Naive B cell (primary cell): ENCODE results near the gene CNPY1. TPM values are rescaled to one million over a fixed set of nuclear protein-coding genes. Genes with fewer than 3 reads are reported as not detected.

Experiments
- ATAC-seq, 2 donors: fragments of 150-1000 bp; cut with Tn5 transposase; 2 replicates each; pipeline ENCODE4 v1.10.0; 2021; ENCODE audit warnings: low read depth in 2 of 2, mild to moderate bottlenecking in 2 of 2, moderate library complexity in 2 of 2
- DNase-seq: peaks from one replicate; pipeline ENCODE4 v3.0.0; 2022
- H3K27ac Mint-ChIP-seq, 6 donors: one replicate each; pipeline ENCODE4 v1.8.0; 2020 to 2022; ENCODE audit warnings: mild to moderate bottlenecking in 6 of 6, mixed read lengths in 6 of 6, moderate library complexity in 5 of 6, inconsistent platforms in 2 of 6
- H3K27me3 Mint-ChIP-seq, 3 donors: one replicate each; pipeline ENCODE4 v1.8.0; 2021 to 2022; ENCODE audit warnings: mixed read lengths in 3 of 3, mild to moderate bottlenecking in 1 of 3
- H3K36me3 Mint-ChIP-seq, 2 donors: one replicate each; pipeline ENCODE4 v1.8.0; 2020 to 2022; ENCODE audit warnings: mixed read lengths in 2 of 2, inconsistent platforms in 1 of 2, mild to moderate bottlenecking in 1 of 2
- H3K4me1 Mint-ChIP-seq, 3 donors: one replicate each; pipeline ENCODE4 v1.8.0; 2020 to 2022; ENCODE audit warnings: mixed read lengths in 3 of 3, inconsistent platforms in 1 of 3, mild to moderate bottlenecking in 1 of 3, moderate library complexity in 1 of 3
- H3K4me3 Mint-ChIP-seq, 8 donors: one replicate each; pipeline ENCODE4 v1.8.0; 2020 to 2022; ENCODE audit warnings: mild to moderate bottlenecking in 8 of 8, mixed read lengths in 8 of 8, moderate library complexity in 8 of 8, inconsistent platforms in 2 of 8
- H3K9me3 Mint-ChIP-seq, 7 donors: one replicate each; pipeline ENCODE4 v1.8.0; 2020 to 2022; ENCODE audit warnings: mixed read lengths in 7 of 7, mild to moderate bottlenecking in 5 of 7, inconsistent platforms in 2 of 7, moderate library complexity in 1 of 7
- polyA plus RNA-seq, 6 donors: library from polyadenylated mRNA; unstranded; fragments of 300-500 nt; fragmentation: Illumina TruSeq; gene quantifications; one replicate each; pipeline ENCODE4 v1.2.3, GENCODE V29; 2021; ENCODE audit warnings: low read depth in 6 of 6

CNPY1 gene
- polyA plus RNA-seq, 6 donors from 2014 or later: not detected

- H3K9me3 Mint-ChIP-seq: peaks cover 1 to 7% (median 6%) of the 10 kb centered on the region in 7 donors
- H3K36me3 Mint-ChIP-seq: peaks cover 0 to 15% of the 10 kb centered on the region in 2 donors
- peaks cover 17 to 28% (median 27%) of the 10 kb centered on the region in 3 donors for H3K4me1 Mint-ChIP-seq
- H3K4me3 Mint-ChIP-seq: peak overlapping the region in 7 of 8 donors; percentile 33 to 97 (median 74)
- DNase-seq (no peak), ATAC-seq (peak; percentile 51 to 57)
- peaks cover 8 to 60% (median 19%) of the 10 kb centered on the region in 3 donors for H3K27me3 Mint-ChIP-seq
- H3K27ac Mint-ChIP-seq: peak overlapping the region in 3 of 6 donors; percentile 10 to 87 (median 75)
Measured at GRCh38 chr7:155489158-155489840, 57.1 kb downstream of the CNPY1 start.

DNA sequence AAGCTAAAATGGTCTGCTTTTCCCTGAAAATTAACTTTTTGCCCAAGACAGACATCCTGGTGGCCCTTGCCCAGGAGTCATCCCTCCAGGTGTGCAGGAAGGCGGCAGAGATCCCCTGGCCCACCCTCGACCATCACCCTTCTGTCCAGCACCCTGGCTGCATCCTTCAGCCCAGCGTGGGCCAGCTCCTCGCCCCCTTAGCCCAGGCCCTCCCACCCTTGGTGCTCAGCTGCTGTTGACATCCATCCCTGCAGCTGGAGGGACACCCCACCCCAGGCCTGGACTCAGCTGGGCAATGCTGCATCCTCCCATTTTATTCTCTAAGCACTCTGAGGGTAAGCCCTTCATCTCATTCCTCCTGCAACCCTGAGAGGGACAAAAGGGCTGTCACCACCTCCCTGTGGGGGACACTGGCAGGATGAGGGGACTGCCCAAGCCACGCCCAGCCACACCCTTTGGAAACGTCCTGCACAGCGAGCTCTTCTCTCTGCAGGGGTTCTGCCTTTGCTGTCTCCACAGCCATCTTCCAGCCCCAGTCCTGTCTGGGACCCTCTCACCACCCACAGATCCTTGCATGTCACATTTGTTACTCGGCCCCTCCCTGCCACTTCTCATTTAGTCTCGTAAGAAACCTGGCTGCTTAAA lies 57.8 kb downstream of the CNPY1 start:
- peak overlapping the region in 4 of 6 donors; percentile 10 to 87 (median 78) for H3K27ac Mint-ChIP-seq
- no peak for ATAC-seq
- peak overlapping the region in 4 of 8 donors; percentile 2 to 74 (median 22) for H3K4me3 Mint-ChIP-seq
- H3K9me3 Mint-ChIP-seq: peaks cover 1 to 7% (median 6%) of the 10 kb centered on the region in 7 donors
- H3K4me1 Mint-ChIP-seq: peaks cover 17 to 28% (median 27%) of the 10 kb centered on the region in 3 donors
- H3K36me3 Mint-ChIP-seq: peaks cover 0 to 15% of the 10 kb centered on the region in 2 donors
- H3K27me3 Mint-ChIP-seq: peaks cover 9 to 58% (median 19%) of the 10 kb centered on the region in 3 donors
- DNase-seq: no peak

- H3K36me3 Mint-ChIP-seq: peaks cover 0 to 15% of the 10 kb centered on the region in 2 donors
- peaks cover 1 to 7% (median 5%) of the 10 kb centered on the region in 7 donors for H3K9me3 Mint-ChIP-seq
- peaks cover 17 to 35% (median 27%) of the 10 kb centered on the region in 3 donors for H3K4me1 Mint-ChIP-seq
- H3K4me3 Mint-ChIP-seq: peak overlapping the region in 1 of 8 donors; percentile 59
- DNase-seq (no peak), ATAC-seq (no peak)
- peaks cover 17 to 57% (median 21%) of the 10 kb centered on the region in 3 donors for H3K27me3 Mint-ChIP-seq
- H3K27ac Mint-ChIP-seq: peak overlapping the region in 2 of 6 donors; percentile 35 to 49
Measured at GRCh38 chr7:155487509-155488482, 58.6 kb downstream of the CNPY1 start.

DNA sequence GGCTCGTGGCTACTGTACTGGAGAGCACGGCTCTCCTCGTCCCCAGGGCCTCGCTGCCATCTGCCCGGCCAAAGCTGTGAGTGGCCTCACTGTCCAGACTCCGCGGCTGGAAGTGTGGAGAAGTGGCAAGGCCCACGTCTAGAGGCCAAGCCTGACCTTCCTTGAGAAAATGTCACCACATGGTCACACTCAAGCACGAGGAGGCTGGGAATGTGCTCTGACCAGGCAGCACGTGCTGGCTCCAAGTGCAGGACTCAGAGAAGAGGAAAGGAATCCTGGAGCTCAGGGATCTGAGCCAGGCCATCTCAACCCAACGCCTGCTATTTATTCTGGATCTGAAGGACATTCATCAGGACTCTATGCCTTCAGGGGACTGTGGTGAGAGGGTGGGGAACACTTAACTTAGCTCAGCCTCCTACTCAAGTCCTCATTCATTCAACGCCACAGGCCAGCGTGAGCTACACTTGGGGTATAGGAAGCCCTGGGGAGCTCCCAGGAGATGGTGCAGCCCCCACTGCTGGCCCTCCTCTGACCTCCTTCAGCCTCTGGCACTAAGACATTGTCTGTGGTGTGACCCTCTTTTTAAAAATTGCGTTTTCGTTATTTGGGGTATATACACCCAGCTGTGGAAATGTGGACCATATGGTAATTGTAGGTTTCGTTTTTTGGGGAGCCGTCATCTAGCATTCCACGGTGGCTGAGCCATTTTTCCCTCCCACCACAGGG lies 59.4 kb downstream of the CNPY1 start:
- Mint-ChIP-seq H3K4me1 (peaks cover 15 to 33% (median 24%) of the 10 kb centered on the region in 3 donors), H3K27ac (no peak overlapping the region), H3K36me3 (peaks cover 0 to 13% of the 10 kb centered on the region in 2 donors), H3K9me3 (peaks cover 1 to 12% (median 5%) of the 10 kb centered on the region in 7 donors), H3K27me3 (peaks cover 24 to 57% (median 25%) of the 10 kb centered on the region in 3 donors), H3K4me3 (no peak overlapping the region)
- DNase-seq: no peak
- ATAC-seq: no peak

GRCh38 chr7:155484483-155485399 lies 61.6 kb downstream of the CNPY1 start:
- DNase-seq (no peak), ATAC-seq (no peak)
- Mint-ChIP-seq H3K27me3 (peaks cover 32 to 55% (median 32%) of the 10 kb centered on the region in 3 donors), H3K4me1 (peaks cover 3 to 12% (median 6%) of the 10 kb centered on the region in 3 donors), H3K9me3 (peaks cover 0 to 11% (median 3%) of the 10 kb centered on the region in 7 donors), H3K36me3 (no peaks in the 10 kb centered on the region), H3K27ac (no peak overlapping the region), H3K4me3 (no peak overlapping the region)

- no peak overlapping the region for H3K27ac Mint-ChIP-seq
- no peak for ATAC-seq
- no peaks in the 10 kb centered on the region for H3K36me3 Mint-ChIP-seq
- peaks cover 0 to 11% (median 3%) of the 10 kb centered on the region in 7 donors for H3K9me3 Mint-ChIP-seq
- no peak for DNase-seq
- H3K4me1 Mint-ChIP-seq: peaks cover 0 to 7% (median 3%) of the 10 kb centered on the region in 3 donors
- H3K27me3 Mint-ChIP-seq: peaks cover 35 to 56% (median 37%) of the 10 kb centered on the region in 3 donors
- no peak overlapping the region for H3K4me3 Mint-ChIP-seq
Measured at GRCh38 chr7:155483868-155484325, 62.5 kb downstream of the CNPY1 start.

DNA sequence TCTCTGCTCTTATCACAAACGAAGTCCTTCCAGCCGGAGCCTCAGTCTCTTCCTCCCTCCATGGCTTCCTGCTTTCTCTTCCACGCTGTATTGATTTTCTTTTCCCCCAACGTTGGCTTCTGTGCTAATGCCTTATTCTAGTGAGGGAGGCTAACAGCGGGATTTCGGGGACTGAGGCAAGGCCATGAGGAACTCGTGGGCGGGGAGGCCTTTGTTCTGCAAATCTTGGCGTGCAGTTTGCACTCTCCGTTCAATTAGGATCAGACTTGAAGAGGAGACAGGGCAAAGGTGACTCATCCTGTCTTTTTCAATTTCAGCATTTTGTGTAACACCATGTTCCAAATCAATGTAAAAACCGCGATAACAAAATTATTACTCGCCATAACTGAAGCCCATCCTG lies 63.1 kb downstream of the CNPY1 start:
- ATAC-seq: no peak
- DNase-seq: no peak
- Mint-ChIP-seq H3K4me3 (peak overlapping the region in 2 of 8 donors; percentile 10 to 22), H3K4me1 (peaks cover 0 to 7% (median 0%) of the 10 kb centered on the region in 3 donors), H3K9me3 (peaks cover 0 to 11% (median 3%) of the 10 kb centered on the region in 7 donors), H3K36me3 (no peaks in the 10 kb centered on the region), H3K27ac (peak overlapping the region in 3 of 6 donors; percentile 44 to 62 (median 60)), H3K27me3 (peaks cover 38 to 62% (median 41%) of the 10 kb centered on the region in 3 donors)

DNA sequence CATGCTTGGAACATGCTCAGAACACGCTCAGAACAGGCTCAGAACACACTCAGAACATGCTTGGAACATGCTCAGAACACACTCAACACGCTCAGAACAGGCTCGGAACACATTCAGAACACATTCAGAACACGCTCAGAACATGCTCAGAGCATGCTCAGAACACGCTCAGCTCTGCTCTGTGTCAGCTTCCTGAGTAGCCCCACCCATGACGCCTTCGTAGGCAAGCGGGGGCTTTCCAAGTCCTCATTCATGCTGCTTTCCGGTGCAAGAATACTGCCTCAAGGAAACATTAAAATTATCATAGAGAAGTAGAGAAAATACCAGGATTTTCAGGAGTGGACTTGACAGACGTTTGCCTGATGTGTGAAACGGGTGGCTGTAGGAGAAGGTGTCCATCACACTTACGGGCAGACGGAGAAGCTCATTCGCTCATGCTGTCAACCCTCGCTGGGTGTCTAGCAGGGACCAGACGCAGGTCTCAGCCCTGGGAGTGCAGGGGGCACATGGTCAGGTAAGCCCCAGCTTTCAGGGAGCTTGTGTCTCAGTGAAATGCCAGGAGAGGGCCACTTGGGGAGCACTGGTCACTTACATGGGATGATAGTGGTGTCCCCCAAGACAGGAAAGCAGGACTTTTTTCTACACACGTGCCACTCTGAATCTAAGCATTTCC lies 63.7 kb downstream of the CNPY1 start:
- no peak for DNase-seq
- Mint-ChIP-seq H3K27ac (peak overlapping the region in 3 of 6 donors; percentile 8 to 62 (median 11)), H3K27me3 (peaks cover 44 to 68% (median 46%) of the 10 kb centered on the region in 3 donors), H3K9me3 (peaks cover 0 to 11% (median 3%) of the 10 kb centered on the region in 7 donors), H3K36me3 (no peaks in the 10 kb centered on the region), H3K4me1 (peaks cover 0 to 7% (median 0%) of the 10 kb centered on the region in 3 donors), H3K4me3 (peak overlapping the region in 5 of 8 donors; percentile 4 to 73 (median 53))
- ATAC-seq: peak; percentile 61 to 65

GRCh38 chr7:155481764-155482163 lies 64.6 kb downstream of the CNPY1 start:
- no peaks in the 10 kb centered on the region for H3K36me3 Mint-ChIP-seq
- peak overlapping the region in 1 of 8 donors; percentile 14 for H3K4me3 Mint-ChIP-seq
- no peak overlapping the region for H3K27ac Mint-ChIP-seq
- peaks cover 0 to 7% (median 0%) of the 10 kb centered on the region in 3 donors for H3K4me1 Mint-ChIP-seq
- peaks cover 0 to 11% (median 3%) of the 10 kb centered on the region in 7 donors for H3K9me3 Mint-ChIP-seq
- DNase-seq: no peak
- no peak for ATAC-seq
- H3K27me3 Mint-ChIP-seq: peaks cover 51 to 75% (median 55%) of the 10 kb centered on the region in 3 donors

DNA sequence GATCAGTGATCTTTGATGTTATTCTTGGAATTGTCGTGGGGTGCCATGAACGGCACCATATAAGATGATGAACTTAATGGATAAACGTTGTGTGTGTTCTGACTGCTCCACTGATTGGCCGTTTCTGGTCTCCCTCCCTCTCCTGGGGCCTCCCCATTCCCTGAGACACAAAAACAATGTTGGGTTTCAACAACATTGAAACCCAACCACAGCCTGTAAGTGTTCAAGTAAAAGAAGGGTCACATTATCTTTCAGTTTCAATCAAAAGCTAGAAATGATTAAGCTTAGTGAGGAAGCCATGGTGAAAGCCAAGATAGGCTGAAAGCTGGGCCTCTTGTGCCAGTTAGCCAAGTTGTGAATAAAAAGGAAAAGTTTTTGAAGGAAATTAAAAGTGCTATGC lies 68.9 kb downstream of the CNPY1 start:
- Mint-ChIP-seq H3K27ac (no peak overlapping the region), H3K36me3 (peaks cover 0 to 15% of the 10 kb centered on the region in 2 donors), H3K4me3 (no peak overlapping the region), H3K27me3 (peaks cover 79 to 86% (median 86%) of the 10 kb centered on the region in 3 donors), H3K9me3 (peaks cover 0 to 21% (median 15%) of the 10 kb centered on the region in 7 donors), H3K4me1 (peaks cover 0 to under 1% (median 0%) of the 10 kb centered on the region in 3 donors)
- DNase-seq (no peak), ATAC-seq (no peak)

GRCh38 chr7:155471718-155472117 lies 74.6 kb downstream of the CNPY1 start:
- H3K4me1 Mint-ChIP-seq: peaks cover 9 to 16% (median 11%) of the 10 kb centered on the region in 3 donors
- no peak overlapping the region for H3K27ac Mint-ChIP-seq
- peaks cover 83 to 100% (median 86%) of the 10 kb centered on the region in 3 donors for H3K27me3 Mint-ChIP-seq
- peaks cover 0 to 21% of the 10 kb centered on the region in 2 donors for H3K36me3 Mint-ChIP-seq
- DNase-seq: no peak
- peaks cover 0 to 21% (median 12%) of the 10 kb centered on the region in 7 donors for H3K9me3 Mint-ChIP-seq
- no peak for ATAC-seq
- H3K4me3 Mint-ChIP-seq: no peak overlapping the region
